ENCODE measurements around the gene SERP2. TPM values are rescaled to one million over a fixed set of nuclear protein-coding genes. Genes with fewer than 3 reads are reported as not detected.

Gene SERP2
- total and polyA plus RNA-seq, 9 of the 15 experiments (the other 6 are each of a cell fraction or from before 2014, with no cell fraction given): 0.13 TPM; not detected in 8

DNA sequence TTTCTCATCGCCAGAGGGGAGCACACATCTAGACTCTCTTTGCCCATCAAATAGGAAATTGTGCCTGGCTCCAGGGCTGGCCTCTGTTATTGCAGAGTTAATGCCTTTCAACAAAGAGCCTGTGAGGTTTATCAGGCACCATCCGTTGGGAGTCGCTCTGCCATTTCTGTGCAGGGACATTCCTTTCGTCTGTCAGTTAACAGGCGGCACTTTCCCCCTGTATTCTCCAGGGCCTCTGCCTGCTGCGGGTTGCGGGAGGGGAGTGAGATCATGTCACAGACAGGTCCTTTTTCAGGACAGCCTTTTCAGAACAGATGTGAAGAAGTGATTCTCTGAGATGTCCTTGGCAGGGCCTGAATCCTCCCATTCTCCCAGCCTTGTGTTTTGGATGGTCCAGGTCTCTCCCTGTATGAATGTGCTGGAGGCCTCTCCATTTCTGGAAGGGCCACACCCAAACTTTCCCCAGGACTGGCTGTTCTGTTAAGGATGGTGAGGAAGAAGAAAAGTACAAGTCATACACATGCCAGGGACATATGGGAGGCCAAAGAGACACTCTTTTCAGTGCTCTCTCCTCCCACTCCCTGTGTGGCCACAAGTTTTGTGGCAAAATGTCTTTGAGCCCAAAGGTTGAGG, 14.9 kb downstream of the SERP2 start:
- CTCF ChIA-PET (ENCODE audit: low intra/inter-chr PET ratio): no interaction called here
- TF ChIP-seq ZNF766 (CRISPR knock-in tag; conservative IDR thresholded peaks at IDR 0.05) (peak; percentile 63), ZNF24 (IDR thresholded peaks at IDR 0.05) (0 out of 2 replicates have a peak, but pooled peaks have one; percentile 25), NCOA4 (IDR thresholded peaks at IDR 0.05; ENCODE audit: partially characterized antibody) (no peak), SMAD4 (CRISPR knock-in tag; conservative IDR thresholded peaks at IDR 0.05) (peak; percentile 37; the same call in 1 of the 2 replicates), RCOR1 (IDR thresholded peaks at IDR 0.05; ENCODE audit: borderline replicate concordance in 1 of 2, low read depth in 2 of 2, low read length in 2 of 2) (peak in 1 of 2 experiments; percentile 14; a peak in 1 of 4 replicates), HMG20B (CRISPR knock-in tag; IDR thresholded peaks at IDR 0.05) (no peak), TBL1XR1 (IDR thresholded peaks at IDR 0.05; ENCODE audit: low read length in 2 of 2) (no peak), ELF1 (tag; IDR thresholded peaks at IDR 0.05) (no peak), RAD21 (CRISPR knock-in tag; conservative IDR thresholded peaks at IDR 0.05 in 1 of 2, IDR thresholded peaks at IDR 0.05 in 1 of 2) (peak; percentile 18 to 55; a peak in 2 of 4 replicates), TEAD4 (IDR thresholded peaks at IDR 0.05; ENCODE audit: low read length) (0 out of 2 replicates have a peak, but pooled peaks have one; percentile 10), TEAD4 (CRISPR knock-in tag; IDR thresholded peaks at IDR 0.05; ENCODE audit: borderline replicate concordance) (no peak), NFE2 (IDR thresholded peaks at IDR 0.05; ENCODE audit: low read depth) (no peak)
- TF ChIP-seq, protein P1, sequence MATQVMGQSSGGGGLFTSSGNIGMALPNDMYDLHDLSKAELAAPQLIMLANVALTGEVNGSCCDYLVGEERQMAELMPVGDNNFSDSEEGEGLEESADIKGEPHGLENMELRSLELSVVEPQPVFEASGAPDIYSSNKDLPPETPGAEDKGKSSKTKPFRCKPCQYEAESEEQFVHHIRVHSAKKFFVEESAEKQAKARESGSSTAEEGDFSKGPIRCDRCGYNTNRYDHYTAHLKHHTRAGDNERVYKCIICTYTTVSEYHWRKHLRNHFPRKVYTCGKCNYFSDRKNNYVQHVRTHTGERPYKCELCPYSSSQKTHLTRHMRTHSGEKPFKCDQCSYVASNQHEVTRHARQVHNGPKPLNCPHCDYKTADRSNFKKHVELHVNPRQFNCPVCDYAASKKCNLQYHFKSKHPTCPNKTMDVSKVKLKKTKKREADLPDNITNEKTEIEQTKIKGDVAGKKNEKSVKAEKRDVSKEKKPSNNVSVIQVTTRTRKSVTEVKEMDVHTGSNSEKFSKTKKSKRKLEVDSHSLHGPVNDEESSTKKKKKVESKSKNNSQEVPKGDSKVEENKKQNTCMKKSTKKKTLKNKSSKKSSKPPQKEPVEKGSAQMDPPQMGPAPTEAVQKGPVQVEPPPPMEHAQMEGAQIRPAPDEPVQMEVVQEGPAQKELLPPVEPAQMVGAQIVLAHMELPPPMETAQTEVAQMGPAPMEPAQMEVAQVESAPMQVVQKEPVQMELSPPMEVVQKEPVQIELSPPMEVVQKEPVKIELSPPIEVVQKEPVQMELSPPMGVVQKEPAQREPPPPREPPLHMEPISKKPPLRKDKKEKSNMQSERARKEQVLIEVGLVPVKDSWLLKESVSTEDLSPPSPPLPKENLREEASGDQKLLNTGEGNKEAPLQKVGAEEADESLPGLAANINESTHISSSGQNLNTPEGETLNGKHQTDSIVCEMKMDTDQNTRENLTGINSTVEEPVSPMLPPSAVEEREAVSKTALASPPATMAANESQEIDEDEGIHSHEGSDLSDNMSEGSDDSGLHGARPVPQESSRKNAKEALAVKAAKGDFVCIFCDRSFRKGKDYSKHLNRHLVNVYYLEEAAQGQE (IDR thresholded peaks at IDR 0.05; ENCODE audit: borderline replicate concordance): peak; percentile 11; the same call in 1 of the 2 replicates
- TF ChIP-seq, protein P1 (CRISPR knock-in tag; IDR thresholded peaks at IDR 0.05; ENCODE audit: low read depth): no peak

More for the DNA sequence above, 14.9 kb downstream of the SERP2 start:
- no peaks in the 10 kb centered on the region for H4K20me1 ChIP-seq (replicated peaks; ENCODE audit: control insufficient read depth, insufficient read depth, low read length)
- H3K4me3 ChIP-seq: no peak overlapping the region
- ATAC-seq (peak; percentile 65), FAIRE-seq (peak; percentile 70), DNase-seq (ENCODE audit: extremely low read depth in 1 of 4, low spot score in 3 of 4) (peak in 3 of 4 experiments; percentile 23 to 73 (median 27))
- H3K9me3 ChIP-seq (replicated peaks; ENCODE audit: control insufficient read depth, insufficient read depth, low read depth, low read length): no peaks in the 10 kb centered on the region
- H3K4me1 ChIP-seq (replicated peaks in 1 of 2; ENCODE audit: control insufficient read depth in 2 of 2, insufficient read depth in 2 of 2, low read length in 2 of 2): peaks cover 24 to 42% of the 10 kb centered on the region in 2 experiments; a peak in 4 of 5 replicates
- in situ Hi-C loops (cut with MboI) (no loop called here), intact Hi-C loops (cut with micrococcal nuclease) (loop anchor here (5.0 kb wide), 1 partner anchor 146 kb away; no protein-coding TSS in a partner anchor)
- WGBS (ENCODE audit: insufficient coverage, low coverage, missing lambda C conversion rate): 5% methylated on average over 7 of the region's 7 CpGs
- BruUV-seq (replicated peaks): no TSS peak
- H3K36me3 ChIP-seq (ENCODE audit: control insufficient read depth, insufficient read depth, low read length): no peaks in the 10 kb centered on the region
- POLR2A ChIA-PET: no interaction called here
- peak overlapping the region; percentile 69 for H2AFZ ChIP-seq (ENCODE audit: low read depth, low read length)
- peak overlapping the region; percentile 13; the same call in 1 of the 2 replicates for H3K4me2 ChIP-seq (ENCODE audit: insufficient read depth, low read length)
- no peaks in the 10 kb centered on the region for H3K27me3 ChIP-seq (ENCODE audit: control insufficient read depth in 2 of 2, insufficient read depth in 2 of 2, low read length in 2 of 2)
- H3K27ac ChIP-seq (ENCODE audit: extremely low read depth, low read depth, low read length): no peak overlapping the region
- H3K9ac ChIP-seq (ENCODE audit: insufficient read depth in 1 of 2, low read depth in 2 of 2, low read length in 2 of 2): no peak overlapping the region; a peak in 2 of 4 replicates
- no peaks in the 10 kb centered on the region for H3K9me1 ChIP-seq (ENCODE audit: control insufficient read depth, insufficient read depth, low read length)
- no peaks in the 10 kb centered on the region for H3K79me2 ChIP-seq (ENCODE audit: control insufficient read depth, insufficient read depth, low read length)

Data from K562 (cell line).